OCI-M1 (cell line): ENCODE results near the gene TCTN3.
"Not testable (repeated sequence)": the region's sequence is repeated elsewhere in the genome, so short reads cannot be mapped to it uniquely, and the experiment has no call there.

Experiments used
- DNase-seq: peaks from one replicate; lab custom pipeline; 2025; lab: John Stamatoyannopoulos, UW

The TCTN3 gene, protein sequence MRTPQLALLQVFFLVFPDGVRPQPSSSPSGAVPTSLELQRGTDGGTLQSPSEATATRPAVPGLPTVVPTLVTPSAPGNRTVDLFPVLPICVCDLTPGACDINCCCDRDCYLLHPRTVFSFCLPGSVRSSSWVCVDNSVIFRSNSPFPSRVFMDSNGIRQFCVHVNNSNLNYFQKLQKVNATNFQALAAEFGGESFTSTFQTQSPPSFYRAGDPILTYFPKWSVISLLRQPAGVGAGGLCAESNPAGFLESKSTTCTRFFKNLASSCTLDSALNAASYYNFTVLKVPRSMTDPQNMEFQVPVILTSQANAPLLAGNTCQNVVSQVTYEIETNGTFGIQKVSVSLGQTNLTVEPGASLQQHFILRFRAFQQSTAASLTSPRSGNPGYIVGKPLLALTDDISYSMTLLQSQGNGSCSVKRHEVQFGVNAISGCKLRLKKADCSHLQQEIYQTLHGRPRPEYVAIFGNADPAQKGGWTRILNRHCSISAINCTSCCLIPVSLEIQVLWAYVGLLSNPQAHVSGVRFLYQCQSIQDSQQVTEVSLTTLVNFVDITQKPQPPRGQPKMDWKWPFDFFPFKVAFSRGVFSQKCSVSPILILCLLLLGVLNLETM

DNA sequence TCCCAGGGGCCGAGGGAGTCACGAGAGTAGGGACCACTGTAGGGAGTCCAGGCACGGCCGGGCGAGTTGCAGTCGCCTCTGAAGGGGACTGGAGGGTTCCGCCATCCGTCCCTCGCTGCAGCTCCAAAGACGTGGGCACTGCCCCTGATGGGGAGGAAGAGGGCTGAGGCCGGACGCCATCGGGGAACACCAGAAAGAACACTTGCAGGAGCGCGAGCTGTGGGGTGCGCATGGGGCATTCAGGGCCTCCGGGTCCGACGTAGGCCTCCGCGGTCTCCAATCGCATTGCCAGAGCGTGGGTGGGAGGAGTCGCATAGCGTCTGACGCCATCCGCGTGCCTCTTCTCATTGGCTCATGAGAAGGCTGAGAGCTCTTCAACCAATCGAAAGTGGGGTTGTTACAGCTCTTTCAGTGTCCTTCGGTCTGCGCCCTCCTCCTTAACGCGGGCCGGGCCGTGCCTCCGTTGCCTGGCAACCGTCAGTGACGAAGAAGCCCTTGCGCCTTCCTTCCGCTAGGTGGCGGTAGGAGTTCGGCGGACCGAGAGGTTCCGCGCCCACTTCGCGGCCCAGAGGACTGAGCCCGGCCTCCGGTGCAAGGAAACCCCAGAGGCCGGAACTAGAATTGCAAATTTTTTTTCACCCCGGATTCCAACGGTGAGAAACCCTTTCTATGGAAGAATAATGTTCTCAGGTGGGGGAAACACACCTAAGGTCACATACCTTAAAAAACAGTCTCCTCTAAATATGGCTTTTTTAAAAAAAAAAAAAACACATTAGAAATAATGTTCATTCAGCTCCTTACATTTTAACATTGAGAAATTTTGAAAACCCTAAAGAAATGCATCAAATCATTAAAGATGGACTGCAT, at the start of gene TCTN3:
Gene TCTN3 (minus strand): TSS at position 260 of the 867 bp plus-strand sequence. CDS start 28 bp downstream, at position 232.
- peak; percentile 100 for DNase-seq

GRCh38 chr10:95742962-95743535, 49.3 kb upstream of the TCTN3 start:
- no peak for DNase-seq

- no peak for DNase-seq
These were observed 48.8 kb upstream of the TCTN3 start for GRCh38 chr10:95742485-95742884.

GRCh38 chr10:95741807-95742467, 48.2 kb upstream of the TCTN3 start:
- peak; percentile 95 for DNase-seq

- no peak for DNase-seq
These were observed 45.3 kb upstream of the TCTN3 start for GRCh38 chr10:95739056-95739455.

- peak; percentile 49 for DNase-seq
These were observed 39.2 kb upstream of the TCTN3 start for GRCh38 chr10:95732907-95733306.

- DNase-seq, result peak; percentile 45
These were observed 36.5 kb upstream of the TCTN3 start for GRCh38 chr10:95730233-95730632.

DNA sequence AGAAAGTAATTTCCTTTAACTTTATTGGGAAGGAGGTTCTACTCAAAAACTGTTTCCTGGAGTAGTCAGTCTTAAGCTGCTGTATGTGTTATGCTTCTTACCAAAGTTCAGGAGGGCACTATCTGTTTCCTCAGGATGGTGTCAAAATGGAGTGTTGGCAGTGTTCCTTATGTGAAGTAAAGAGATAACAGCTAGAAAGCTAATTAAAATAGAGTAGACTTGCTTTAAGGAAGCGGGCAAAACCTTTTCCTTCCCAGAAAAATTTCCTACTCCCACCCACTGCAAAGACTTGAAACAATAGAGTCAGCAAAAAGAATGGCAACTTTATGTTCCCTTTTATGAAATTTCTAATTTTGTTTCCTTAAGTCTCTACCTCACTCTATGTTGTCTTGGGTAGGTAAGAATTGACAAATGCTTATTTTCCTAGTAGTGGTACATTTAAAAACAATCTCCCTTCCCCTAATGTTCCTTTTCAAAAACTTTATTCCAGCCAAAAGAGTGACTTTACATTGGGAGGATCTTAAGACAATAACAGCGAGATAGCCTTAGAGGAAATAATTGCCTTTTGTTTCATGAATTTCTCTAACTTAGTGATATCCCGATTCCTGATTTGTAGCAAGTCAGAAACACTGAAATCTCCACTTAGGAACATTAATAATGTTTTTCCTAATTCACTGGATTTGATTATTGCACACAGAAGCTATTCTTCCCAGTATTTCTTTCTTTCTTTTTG, 35.8 kb upstream of the TCTN3 start:
- DNase-seq, result peak; percentile 57

- peak; percentile 56 for DNase-seq
These were observed 34.8 kb upstream of the TCTN3 start for GRCh38 chr10:95728526-95728925.

DNA sequence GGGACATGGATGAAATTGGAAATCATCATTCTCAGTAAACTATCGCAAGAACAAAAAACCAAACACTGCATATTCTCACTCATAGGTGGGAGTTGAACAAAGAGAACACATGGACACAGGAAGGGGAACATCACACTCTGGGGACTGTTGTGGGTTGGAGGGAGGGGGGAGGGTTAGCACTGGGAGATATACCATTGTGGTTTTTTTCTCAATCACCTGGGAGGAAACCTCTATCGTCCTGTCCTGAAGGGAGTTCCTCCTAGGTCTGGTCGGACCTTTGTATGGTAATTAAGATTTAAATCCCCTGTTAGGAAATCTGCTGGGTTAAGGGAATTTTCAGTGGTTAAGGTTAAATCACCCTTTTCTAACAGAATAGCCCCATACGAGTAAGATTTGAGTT, 28.8 kb upstream of the TCTN3 start:
- not testable (repeated sequence) for DNase-seq

GRCh38 chr10:95720745-95721144, 27.0 kb upstream of the TCTN3 start:
- peak; percentile 93 for DNase-seq

DNA sequence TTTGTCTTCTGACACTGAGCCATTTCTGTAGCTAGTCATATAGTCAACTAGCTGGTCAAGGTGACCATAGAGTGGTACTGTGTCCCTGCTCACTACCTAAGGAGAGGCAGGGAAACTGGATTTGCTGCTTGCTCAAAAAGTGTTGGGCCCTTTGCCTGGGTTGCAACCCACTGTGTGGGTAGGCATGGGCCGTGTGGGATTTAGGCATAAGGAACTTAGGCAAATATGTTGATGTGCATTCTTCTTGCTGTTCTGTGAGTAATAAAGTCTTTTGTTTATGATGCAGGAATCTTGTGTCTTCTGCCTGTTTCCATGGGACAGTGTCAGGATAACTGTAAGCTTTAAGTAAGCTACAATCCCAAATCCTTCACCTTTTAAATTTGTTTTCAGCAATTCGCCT, 23.1 kb upstream of the TCTN3 start:
- no peak for DNase-seq

DNA sequence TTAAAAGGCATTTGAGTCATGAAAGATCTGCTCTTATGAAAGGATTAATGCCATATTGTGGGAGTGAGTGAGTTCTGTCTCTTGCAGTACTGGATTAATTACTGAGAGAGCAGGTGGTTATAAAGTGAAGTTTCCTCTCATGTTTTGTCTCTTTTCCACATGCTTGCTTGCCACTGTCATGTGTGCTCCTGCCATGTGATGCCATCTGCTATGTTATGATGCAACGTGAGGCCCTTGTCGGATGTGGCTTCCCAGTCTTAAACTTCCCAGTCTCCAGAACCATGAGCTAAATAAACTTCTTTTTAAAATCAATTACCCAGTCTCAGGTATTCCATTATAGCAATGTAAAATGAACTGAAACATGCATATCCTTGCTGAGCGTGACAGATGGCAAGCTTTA, 22.7 kb upstream of the TCTN3 start:
- DNase-seq, result no peak

DNA sequence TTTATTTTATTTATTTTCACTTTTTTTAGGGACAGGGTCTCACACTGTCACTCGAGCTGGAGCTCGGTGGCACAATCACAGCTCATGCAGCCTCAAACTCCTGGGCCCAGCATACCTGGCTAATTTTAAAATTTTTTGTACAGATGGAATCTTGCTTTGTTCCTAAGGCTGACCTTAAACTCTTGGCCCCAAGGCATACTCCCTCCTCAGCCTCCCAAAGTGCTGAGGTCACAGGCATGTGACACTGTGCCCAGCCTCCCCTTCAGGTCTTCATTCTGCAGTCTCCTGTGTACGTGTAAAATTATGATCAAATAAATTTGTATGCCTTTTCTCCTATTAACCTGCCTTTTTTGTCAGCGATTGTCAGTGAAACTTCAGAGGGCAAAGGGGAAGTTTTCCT, 17.8 kb upstream of the TCTN3 start:
- DNase-seq, result no peak

GRCh38 chr10:95706990-95707389, 13.3 kb upstream of the TCTN3 start:
- no peak for DNase-seq

DNA sequence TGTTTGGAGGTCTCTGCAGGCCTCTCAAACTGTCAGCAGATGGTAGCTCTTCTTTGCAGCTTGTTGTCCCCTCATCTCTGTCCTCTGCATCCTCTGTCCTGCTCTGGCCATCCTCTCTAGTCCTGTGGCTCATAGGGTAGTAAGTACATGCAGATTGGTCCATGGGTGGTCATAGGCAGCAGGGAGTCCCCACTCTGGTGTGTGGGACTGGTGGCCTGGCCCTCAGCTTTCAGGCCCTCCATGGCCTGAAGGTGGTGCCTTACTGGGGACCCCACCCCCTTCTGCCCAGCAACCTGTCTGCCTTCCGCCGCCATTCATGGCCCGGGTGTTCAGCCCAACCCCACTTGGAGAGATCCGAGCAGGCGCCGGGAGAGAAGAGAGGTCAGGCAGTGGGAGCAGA, 12.8 kb upstream of the TCTN3 start:
- DNase-seq, result no peak

GRCh38 chr10:95698415-95698814, 4.7 kb upstream of the TCTN3 start:
- no peak for DNase-seq

DNA sequence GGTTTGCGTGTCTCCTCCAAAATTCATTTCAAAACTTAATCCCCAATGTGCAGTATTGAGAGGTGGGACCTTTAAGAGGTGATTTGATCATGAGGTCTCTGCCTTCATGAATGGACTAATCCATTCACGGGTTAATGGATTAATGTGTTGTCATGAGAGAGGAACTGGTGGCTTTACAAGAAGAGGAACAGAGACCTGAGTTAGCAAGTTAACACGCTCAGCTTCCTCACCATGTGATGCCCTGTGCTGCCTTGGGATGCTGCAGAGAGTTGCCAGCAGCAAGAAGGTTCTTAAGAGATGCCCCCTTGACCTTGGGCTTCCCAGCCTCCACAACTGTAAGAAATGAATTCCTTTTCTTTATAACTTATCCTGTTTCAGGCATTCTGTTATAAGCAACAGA, 3.7 kb upstream of the TCTN3 start:
- no peak for DNase-seq

GRCh38 chr10:95694665-95695064, 938 bp upstream of the TCTN3 start:
- no peak for DNase-seq

GRCh38 chr10:95693071-95693667, 558 bp downstream of the TCTN3 start:
- DNase-seq, result peak; percentile 64

GRCh38 chr10:95691281-95691680, 2.4 kb downstream of the TCTN3 start:
- DNase-seq, result no peak
